H9 (cell line): Measurements from ENCODE around the gene FAM217A. TPM values are rescaled to one million over a fixed set of nuclear protein-coding genes. Genes with fewer than 3 reads are reported as not detected.

ENCODE experiments used
- DNase-seq: peaks from one replicate; pipeline ENCODE4 v3.0.0-alpha.2; 2017
- H2AFZ ChIP-seq: one replicate; pipeline ENCODE4 v1.6.1; 2013; ENCODE audit warnings: mild to moderate bottlenecking, low read length, control low read depth, moderate library complexity
- H2AK5ac ChIP-seq: 2 replicates; pipeline ENCODE4 v1.6.1; 2013; ENCODE audit warnings: low read length, control low read depth, mixed read lengths; ENCODE audit not compliant: insufficient read length
- H2BK120ac ChIP-seq: one replicate; pipeline ENCODE4 v1.6.1; 2013; ENCODE audit warnings: low read depth, mild to moderate bottlenecking, low read length, control low read depth, inconsistent platforms; ENCODE audit not compliant: poor library complexity, severe bottlenecking
- H2BK12ac ChIP-seq: 2 replicates; pipeline ENCODE4 v1.6.1; 2013; ENCODE audit warnings: low read length, control low read depth, mixed read lengths, low read depth; ENCODE audit not compliant: insufficient read length
- H2BK15ac ChIP-seq: 2 replicates; pipeline ENCODE4 v1.6.1; 2013; ENCODE audit warnings: low read depth, low read length, control low read depth
- H2BK20ac ChIP-seq: one replicate; pipeline ENCODE4 v1.6.1; 2013; ENCODE audit warnings: low read depth, mild to moderate bottlenecking, low read length, control low read depth, inconsistent platforms; ENCODE audit not compliant: poor library complexity, severe bottlenecking
- H2BK5ac ChIP-seq: 2 replicates; pipeline ENCODE4 v1.6.1; 2013; ENCODE audit warnings: low read length, control low read depth, mixed read lengths; ENCODE audit not compliant: insufficient read length
- H3K14ac ChIP-seq: 2 replicates; pipeline ENCODE4 v1.6.1; 2013; ENCODE audit warnings: low read length, control low read depth; ENCODE audit not compliant: insufficient read depth
- H3K18ac ChIP-seq: 2 replicates; pipeline ENCODE4 v1.6.1; 2013; ENCODE audit warnings: low read depth, mild to moderate bottlenecking, mixed read lengths, low read length, control low read depth; ENCODE audit not compliant: insufficient read length
- H3K23ac ChIP-seq: 2 replicates; pipeline ENCODE4 v1.6.1; 2013; ENCODE audit warnings: low read length, control low read depth, mixed read lengths, low read depth; ENCODE audit not compliant: insufficient read length
- H3K23me2 ChIP-seq: 2 replicates; pipeline ENCODE4 v1.6.1; 2013; ENCODE audit warnings: low read depth, mild to moderate bottlenecking, mixed read lengths, low read length, control low read depth; ENCODE audit not compliant: insufficient read length, poor library complexity, severe bottlenecking
- H3K27ac ChIP-seq: 2 replicates; pipeline ENCODE4 v1.5.1; 2013; ENCODE audit warnings: low read length, control low read depth, mixed read lengths, low read depth; ENCODE audit not compliant: insufficient read length
- H3K27me3 ChIP-seq: 2 replicates; pipeline ENCODE4 v1.6.1; 2013; ENCODE audit warnings: low read length, control low read depth, inconsistent platforms; ENCODE audit not compliant: insufficient read depth
- H3K4ac ChIP-seq: 2 replicates; pipeline ENCODE4 v1.6.1; 2013; ENCODE audit warnings: low read depth, mild to moderate bottlenecking, control low read depth, inconsistent platforms, low read length, moderate library complexity
- H3K4me1 ChIP-seq: 2 replicates; pipeline ENCODE4 v1.6.1; 2013; ENCODE audit warnings: low read length, control low read depth, inconsistent platforms; ENCODE audit not compliant: insufficient read depth
- H3K4me2 ChIP-seq: 2 replicates; pipeline ENCODE4 v1.6.1; 2013; ENCODE audit warnings: low read length, control low read depth, mixed read lengths; ENCODE audit not compliant: insufficient read length, insufficient read depth
- H3K56ac ChIP-seq: 2 replicates; pipeline ENCODE4 v1.6.1; 2013; ENCODE audit warnings: low read depth, mild to moderate bottlenecking, mixed read lengths, low read length, control low read depth; ENCODE audit not compliant: insufficient read length
- H3K79me1 ChIP-seq: 2 replicates; pipeline ENCODE4 v1.6.1; 2013; ENCODE audit warnings: low read depth, mild to moderate bottlenecking, moderate library complexity, low read length, control low read depth, inconsistent platforms; ENCODE audit not compliant: insufficient read depth, poor library complexity, severe bottlenecking
- H3K79me2 ChIP-seq: 2 replicates; pipeline ENCODE4 v1.6.1; 2013; ENCODE audit warnings: low read length, control low read depth, inconsistent platforms; ENCODE audit not compliant: insufficient read depth
- H3K9ac ChIP-seq: 2 replicates; pipeline ENCODE4 v1.6.1; 2013; ENCODE audit warnings: low read length, control low read depth, mixed read lengths; ENCODE audit not compliant: insufficient read length; ENCODE audit errors: extremely low read depth
- H3K9me3 ChIP-seq: one replicate; pipeline ENCODE4 v1.6.1; 2013; ENCODE audit warnings: low read depth, low read length, inconsistent platforms; ENCODE audit not compliant: control insufficient read depth
- H3T11ph ChIP-seq: one replicate; pipeline ENCODE4 v1.6.1; 2013; ENCODE audit warnings: mild to moderate bottlenecking, low read length, control low read depth, inconsistent platforms
- H4K20me1 ChIP-seq: one replicate; pipeline ENCODE4 v1.6.1; 2013; ENCODE audit not compliant: control insufficient read depth, insufficient read length, insufficient read depth
- H4K5ac ChIP-seq: 2 replicates; pipeline ENCODE4 v1.6.1; 2013; ENCODE audit warnings: low read depth, mild to moderate bottlenecking, mixed read lengths, low read length, control low read depth; ENCODE audit not compliant: insufficient read length
- H4K8ac ChIP-seq: replicated peaks from 2 replicates; pipeline ENCODE4 v1.6.1; 2013; ENCODE audit warnings: low read length, control low read depth, mixed read lengths, low read depth; ENCODE audit not compliant: insufficient read length
- H4K91ac ChIP-seq: 2 replicates; pipeline ENCODE4 v1.6.1; 2013; ENCODE audit warnings: low read depth, mild to moderate bottlenecking, moderate library complexity, mixed read lengths, low read length, control low read depth; ENCODE audit not compliant: insufficient read length
- H3K27ac Mint-ChIP-seq, 3 experiments: 2 replicates in 2 of 3; 3 replicates in 1 of 3; pipeline ENCODE4 v1.8.0; 2020 to 2021; ENCODE audit warnings: mixed read lengths in 3 of 3, mild to moderate bottlenecking in 1 of 3, moderate library complexity in 1 of 3
- H3K27me3 Mint-ChIP-seq: 2 replicates; pipeline ENCODE4 v1.8.0; 2021; ENCODE audit warnings: low read depth, mild to moderate bottlenecking, moderate library complexity, mixed read lengths
- H3K36me3 Mint-ChIP-seq, 3 experiments: 2 replicates in 2 of 3; 3 replicates in 1 of 3; pipeline ENCODE4 v1.8.0; 2020 to 2021; ENCODE audit warnings: low read depth in 3 of 3, mixed read lengths in 3 of 3; ENCODE audit not compliant: insufficient read depth in 1 of 3
- H3K4me1 Mint-ChIP-seq, 2 experiments: 2 replicates each; pipeline ENCODE4 v1.8.0; 2020; ENCODE audit warnings: mixed read lengths in 2 of 2
- H3K4me3 Mint-ChIP-seq, 2 experiments: 2 replicates in 1 of 2; 3 replicates in 1 of 2; pipeline ENCODE4 v1.8.0; 2020 to 2021; ENCODE audit warnings: mild to moderate bottlenecking in 2 of 2, mixed read lengths in 2 of 2, moderate library complexity in 1 of 2
- H3K9me3 Mint-ChIP-seq, 2 experiments: 2 replicates in 1 of 2; 3 replicates in 1 of 2; pipeline ENCODE4 v1.8.0; 2020; ENCODE audit warnings: mild to moderate bottlenecking in 2 of 2, mixed read lengths in 2 of 2, moderate library complexity in 1 of 2
- CTCF ChIP-seq: fragments of 200-600 bp; sonication (generic); conservative IDR thresholded peaks from 3 replicates; pipeline ENCODE4 v1.8.0; 2021; ENCODE audit warnings: antibody characterized with exemption, mild to moderate bottlenecking
- WGBS: extraction: QIAGEN DNeasy Blood & Tissue Kit; methylation state at CpG from one replicate; pipeline ENCODE4 v1.1.7; 2013; ENCODE audit warnings: missing lambda C conversion rate, low lambda C conversion rate, mixed read lengths; ENCODE audit not compliant: insufficient read length; ENCODE audit errors: extremely low coverage; 5-methylcytosine and 5-hydroxymethylcytosine counted together
- total RNA-seq: library from RNA; stranded (reverse); gene quantifications from 2 replicates; pipeline ENCODE4 v1.2.1, GENCODE V29; 2021

FAM217A gene
- total RNA-seq, 1 experiment from 2014 or later = not detected

- Histone ChIP-seq H2AK5ac (no peak overlapping the region), H2BK15ac (no peak overlapping the region), H2BK120ac (no peak overlapping the region), H3K79me2 (peaks cover 39% of the 10 kb centered on the region), H3K9me3 (no peaks in the 10 kb centered on the region), H3K4ac (no peak overlapping the region; the same call in 1 of the 2 replicates), H3K18ac (peak overlapping the region; percentile 97), H3K9ac (peak overlapping the region; percentile 84), H2BK20ac (no peak overlapping the region), H3T11ph (no peak overlapping the region), H2BK12ac (no peak overlapping the region), H3K27me3 (no peaks in the 10 kb centered on the region), H4K91ac (no peak overlapping the region), H4K8ac (no peak overlapping the region), H3K23ac (no peak overlapping the region), H3K23me2 (peaks cover 3% of the 10 kb centered on the region), H3K14ac (peak overlapping the region; percentile 98), H2BK5ac (no peak overlapping the region), H2AFZ (no peak overlapping the region), H4K5ac (peak overlapping the region; percentile 25), H4K20me1 (no peaks in the 10 kb centered on the region), H3K27ac (peak overlapping the region; percentile 78), H3K79me1 (peaks cover under 1% of the 10 kb centered on the region), H3K56ac (no peak overlapping the region), H3K4me2 (peak overlapping the region; percentile 94), H3K4me1 (no peaks in the 10 kb centered on the region)
- WGBS = no CpG with 5 or more reads among the region's 65 CpGs
- H3K36me3 Mint-ChIP-seq = peaks cover 3 to 9% (median 6%) of the 10 kb centered on the region in 3 experiments; a peak in 6 of 7 replicates
- peak; percentile 96 for DNase-seq
- H3K9me3 Mint-ChIP-seq = no peaks in the 10 kb centered on the region
- H3K27ac Mint-ChIP-seq = peak overlapping the region; percentile 100
- peaks cover 40 to 47% of the 10 kb centered on the region in 2 experiments for H3K4me1 Mint-ChIP-seq
- peak; percentile 44 for TF ChIP-seq CTCF
- H3K4me3 Mint-ChIP-seq = peak overlapping the region; percentile 98 to 99
- H3K27me3 Mint-ChIP-seq = no peaks in the 10 kb centered on the region
Observed at GRCh38 chr6:4021133-4021853, 57.6 kb downstream of the FAM217A start.
